ENCODE data around the gene HOXA9. TPM values are rescaled to one million over a fixed set of nuclear protein-coding genes. Genes with fewer than 3 reads are reported as not detected.

Gene HOXA9
- total and polyA plus RNA-seq, 5 donors from 2014 or later = 0.20 to 1.1 TPM; not detected in 3

DNA sequence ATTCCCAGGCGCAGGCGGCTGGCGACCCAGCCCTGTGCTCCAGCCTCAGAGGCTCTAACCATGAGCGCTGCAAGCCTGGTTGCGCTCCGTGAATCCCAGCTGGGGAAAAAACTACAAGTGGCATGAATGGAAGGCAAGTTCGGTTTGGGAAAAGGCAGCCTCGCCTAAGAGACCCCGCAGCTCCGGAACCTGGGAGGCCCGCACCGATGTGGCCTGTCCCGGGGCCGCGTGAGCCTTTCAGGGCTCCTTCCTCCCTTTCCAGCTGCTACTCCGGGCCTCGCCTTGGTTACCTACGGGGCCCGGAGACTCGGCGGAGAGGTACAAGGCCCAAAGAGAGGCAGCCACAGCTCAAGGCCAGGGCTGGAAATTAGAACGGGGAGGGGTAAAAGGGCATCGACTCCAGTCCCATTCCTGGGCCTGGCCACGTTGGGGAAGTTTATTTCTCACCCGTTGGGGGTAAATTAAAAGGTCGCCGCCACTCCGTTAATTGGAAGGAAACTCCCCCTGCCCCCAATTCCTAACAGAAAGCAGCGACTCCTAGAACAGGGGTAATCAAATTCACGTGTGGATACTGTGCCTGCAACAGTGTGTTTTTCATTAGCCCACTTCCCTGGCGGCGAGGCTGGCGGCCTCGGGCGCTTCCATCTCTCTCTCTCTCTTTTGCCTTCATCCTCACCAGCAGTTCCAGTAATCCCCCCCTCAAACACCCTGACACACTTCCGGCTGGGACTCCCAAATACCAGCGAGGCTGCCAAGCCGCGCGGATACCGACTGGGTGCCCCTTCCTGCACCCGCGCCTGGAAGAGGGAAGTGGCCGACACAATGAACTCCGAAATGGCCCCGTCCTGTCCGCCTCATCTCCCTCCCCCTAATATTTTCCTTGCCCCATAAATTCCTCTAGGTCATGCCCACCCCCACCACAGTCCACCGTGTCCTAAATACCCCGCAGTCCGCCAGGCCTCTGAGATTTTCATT lies 1.5 kb upstream of the HOXA9 start:
- peaks cover 0 to 16% (median 0%) of the 10 kb centered on the region in 7 donors for H3K9me3 Mint-ChIP-seq
- peaks cover 92% of the 10 kb centered on the region for H3K27me3 Mint-ChIP-seq
- H3K36me3 Mint-ChIP-seq = no peaks in the 10 kb centered on the region
- no peaks in the 10 kb centered on the region for H3K36me3 ChIP-seq (ENCODE audit: control insufficient read depth, insufficient read depth, low read length)
- peaks cover 10 to 47% (median 12%) of the 10 kb centered on the region in 4 donors for H3K4me1 Mint-ChIP-seq
- no peaks in the 10 kb centered on the region for H3K9me3 ChIP-seq (ENCODE audit: control insufficient read depth in 2 of 2, low read length in 2 of 2)
- DNase-seq (no peak), ATAC-seq (ENCODE audit: low read depth in 2 of 2) (no peak)
- peaks cover 46% of the 10 kb centered on the region for H3K4me1 ChIP-seq (ENCODE audit: control insufficient read depth, insufficient read depth, low read length, poor library complexity, severe bottlenecking)
- no peak overlapping the region for H3K27ac ChIP-seq (ENCODE audit: insufficient read depth, low read length, poor library complexity, severe bottlenecking)
- H3K27ac Mint-ChIP-seq = peak overlapping the region in 1 of 3 donors; percentile 69
- H3K27me3 ChIP-seq (ENCODE audit: control insufficient read depth, insufficient read depth, low read length) = peaks cover 52% of the 10 kb centered on the region
- H3K4me3 ChIP-seq (ENCODE audit: low read depth, low read length) = no peak overlapping the region
- H3K4me3 Mint-ChIP-seq = peak overlapping the region; percentile 8 to 81 (median 54)

DNA sequence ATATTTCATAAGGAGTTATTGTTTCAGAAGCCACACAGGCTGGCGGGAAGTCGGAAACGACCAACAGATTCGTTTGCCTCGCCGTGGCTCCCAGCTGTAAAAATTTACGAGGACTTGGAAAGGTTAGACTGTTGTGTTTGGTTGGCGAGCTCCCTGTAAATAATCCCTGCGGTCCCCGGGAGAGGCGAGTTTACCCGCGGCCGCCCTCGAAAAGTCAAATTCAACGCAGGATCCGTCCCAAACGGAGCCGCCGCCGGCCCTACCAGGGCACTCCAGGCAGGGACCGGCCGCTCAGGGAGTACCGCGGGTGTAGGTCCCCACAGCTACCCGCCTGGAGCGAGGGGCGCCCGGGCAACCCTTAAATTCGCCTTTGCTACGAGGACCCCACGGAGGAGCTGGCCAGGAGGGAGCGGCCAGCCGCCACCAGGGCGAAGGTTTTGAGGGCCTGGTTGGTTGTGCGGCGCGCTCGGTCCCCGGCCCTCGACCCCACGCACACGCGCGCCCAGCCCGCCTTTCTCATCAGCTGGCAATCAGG lies 726 bp upstream of the HOXA9 start:
- Mint-ChIP-seq H3K4me3 (peak overlapping the region; percentile 53 to 87 (median 81)), H3K4me1 (peaks cover 5 to 45% (median 8%) of the 10 kb centered on the region in 4 donors), H3K27ac (peak overlapping the region in 1 of 3 donors; percentile 76), H3K36me3 (no peaks in the 10 kb centered on the region), H3K9me3 (peaks cover 0 to 14% (median 0%) of the 10 kb centered on the region in 7 donors), H3K27me3 (peaks cover 87% of the 10 kb centered on the region)
- peaks cover 48% of the 10 kb centered on the region for H3K4me1 ChIP-seq (ENCODE audit: control insufficient read depth, insufficient read depth, low read length, poor library complexity, severe bottlenecking)
- H3K9me3 ChIP-seq (ENCODE audit: control insufficient read depth in 2 of 2, low read length in 2 of 2) = no peaks in the 10 kb centered on the region
- no peak overlapping the region for H3K27ac ChIP-seq (ENCODE audit: insufficient read depth, low read length, poor library complexity, severe bottlenecking)
- no peak overlapping the region for H3K4me3 ChIP-seq (ENCODE audit: low read depth, low read length)
- DNase-seq = no peak
- H3K27me3 ChIP-seq (ENCODE audit: control insufficient read depth, insufficient read depth, low read length) = peaks cover 47% of the 10 kb centered on the region
- H3K36me3 ChIP-seq (ENCODE audit: control insufficient read depth, insufficient read depth, low read length) = no peaks in the 10 kb centered on the region
- no peak for ATAC-seq (ENCODE audit: low read depth in 2 of 2)

DNA sequence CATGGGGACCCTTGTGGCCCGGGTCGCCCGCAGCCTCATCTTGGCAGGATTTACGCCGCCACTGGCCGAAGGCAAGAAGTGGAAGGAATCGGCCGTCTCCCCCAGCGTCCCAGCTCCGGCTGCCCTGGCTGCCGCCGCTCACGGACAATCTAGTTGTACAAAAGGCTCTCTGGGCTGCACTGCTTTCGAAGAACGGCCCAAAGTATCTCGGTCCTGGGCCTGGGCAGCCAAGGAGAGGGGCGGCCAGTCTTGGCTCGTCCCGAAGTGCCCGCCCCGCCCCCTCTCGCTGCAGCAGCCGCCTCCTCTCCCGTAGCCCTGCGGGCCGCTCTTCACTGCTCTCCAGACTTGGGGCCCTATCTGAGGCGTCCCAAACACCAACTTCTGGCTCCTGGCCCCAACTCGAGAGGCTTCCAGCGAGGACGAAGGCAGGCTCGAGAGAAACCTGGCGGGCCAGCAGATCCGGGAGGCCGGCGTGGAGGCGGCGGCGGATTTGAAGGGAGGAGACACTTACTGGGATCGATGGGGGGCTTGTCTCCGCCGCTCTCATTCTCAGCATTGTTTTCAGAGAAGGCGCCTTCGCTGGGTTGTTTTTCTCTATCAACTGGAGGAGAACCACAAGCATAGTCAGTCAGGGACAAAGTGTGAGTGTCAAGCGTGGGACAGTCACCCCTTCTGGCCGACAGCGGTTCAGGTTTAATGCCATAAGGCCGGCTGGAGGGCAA lies 809 bp downstream of the HOXA9 start:
- Mint-ChIP-seq H3K4me1 (peaks cover 4 to 47% (median 15%) of the 10 kb centered on the region in 4 donors), H3K36me3 (no peaks in the 10 kb centered on the region), H3K27ac (peak overlapping the region in 2 of 3 donors; percentile 47 to 85), H3K9me3 (peaks cover 0 to 14% (median 0%) of the 10 kb centered on the region in 7 donors), H3K27me3 (peaks cover 90% of the 10 kb centered on the region), H3K4me3 (peak overlapping the region; percentile 7 to 82 (median 56))
- Histone ChIP-seq H3K27ac (ENCODE audit: insufficient read depth, low read length, poor library complexity, severe bottlenecking) (no peak overlapping the region), H3K4me3 (ENCODE audit: low read depth, low read length) (no peak overlapping the region), H3K9me3 (ENCODE audit: control insufficient read depth in 2 of 2, low read length in 2 of 2) (no peaks in the 10 kb centered on the region), H3K36me3 (ENCODE audit: control insufficient read depth, insufficient read depth, low read length) (no peaks in the 10 kb centered on the region), H3K4me1 (ENCODE audit: control insufficient read depth, insufficient read depth, low read length, poor library complexity, severe bottlenecking) (peaks cover 54% of the 10 kb centered on the region), H3K27me3 (ENCODE audit: control insufficient read depth, insufficient read depth, low read length) (peaks cover 41% of the 10 kb centered on the region)
- DNase-seq (peak in 1 of 3 donors; percentile 21), ATAC-seq (ENCODE audit: low read depth in 2 of 2) (no peak)

DNA sequence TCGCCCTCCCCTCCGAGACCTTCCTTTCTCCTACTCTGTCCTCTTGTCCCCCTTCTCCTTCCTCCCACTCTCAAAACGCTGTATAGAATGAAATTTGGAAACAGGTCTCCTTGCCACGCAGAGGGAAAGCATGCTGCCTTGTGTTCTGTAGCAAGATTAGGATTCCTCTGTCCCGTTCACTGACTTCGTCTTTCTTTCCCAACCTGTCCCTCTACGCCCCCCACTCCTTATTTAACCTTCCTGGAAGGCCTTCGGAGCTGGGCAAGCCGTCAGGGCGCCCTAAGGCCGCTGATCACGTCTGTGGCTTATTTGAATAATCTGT lies 1.3 kb downstream of the HOXA9 start:
- peaks cover 46% of the 10 kb centered on the region for H3K27me3 ChIP-seq (ENCODE audit: control insufficient read depth, insufficient read depth, low read length)
- Mint-ChIP-seq H3K27ac (peak overlapping the region in 1 of 3 donors; percentile 47), H3K4me1 (peaks cover 4 to 46% (median 15%) of the 10 kb centered on the region in 4 donors)

DNA sequence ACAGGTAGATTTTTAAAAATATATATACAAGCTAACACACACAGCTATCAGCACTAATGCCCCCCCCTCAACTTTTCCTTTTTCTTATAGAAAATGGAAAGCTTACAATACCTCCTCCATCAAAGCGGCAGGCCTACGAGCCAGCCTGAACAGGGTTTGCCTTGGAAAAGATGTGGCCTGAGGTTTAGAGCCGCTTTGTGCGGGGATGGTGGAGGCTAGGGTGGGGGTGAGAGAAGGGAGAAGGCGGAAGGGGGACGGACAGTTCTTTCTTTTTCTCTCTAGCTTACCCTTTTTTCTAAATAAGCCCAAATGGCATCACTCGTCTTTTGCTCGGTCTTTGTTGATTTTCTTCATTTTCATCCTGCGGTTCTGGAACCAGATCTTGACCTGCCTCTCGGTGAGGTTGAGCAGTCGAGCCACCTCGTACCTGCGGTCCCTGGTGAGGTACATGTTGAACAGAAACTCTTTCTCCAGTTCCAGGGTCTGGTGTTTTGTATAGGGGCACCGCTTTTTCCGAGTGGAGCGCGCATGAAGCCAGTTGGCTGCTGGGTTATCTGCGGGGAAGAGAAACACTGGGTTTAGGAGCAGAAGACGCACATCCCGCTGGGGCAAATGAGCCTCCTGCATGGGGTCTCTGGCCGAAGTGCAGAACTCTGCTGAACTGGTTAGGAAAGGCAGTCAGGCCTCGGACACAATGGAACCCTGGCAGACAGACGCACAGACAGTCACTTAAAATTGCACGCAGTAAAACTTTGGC lies 1.9 kb downstream of the HOXA9 start:
- Histone ChIP-seq H3K27me3 (ENCODE audit: control insufficient read depth, insufficient read depth, low read length) (peaks cover 47% of the 10 kb centered on the region), H3K9me3 (ENCODE audit: control insufficient read depth in 2 of 2, low read length in 2 of 2) (no peaks in the 10 kb centered on the region), H3K27ac (ENCODE audit: insufficient read depth, low read length, poor library complexity, severe bottlenecking) (no peak overlapping the region), H3K4me3 (ENCODE audit: low read depth, low read length) (no peak overlapping the region), H3K4me1 (ENCODE audit: control insufficient read depth, insufficient read depth, low read length, poor library complexity, severe bottlenecking) (peaks cover 48% of the 10 kb centered on the region), H3K36me3 (ENCODE audit: control insufficient read depth, insufficient read depth, low read length) (no peaks in the 10 kb centered on the region)
- H3K4me1 Mint-ChIP-seq = peaks cover 4 to 45% (median 13%) of the 10 kb centered on the region in 4 donors
- DNase-seq (no peak), ATAC-seq (ENCODE audit: low read depth in 2 of 2) (no peak)
- H3K4me3 Mint-ChIP-seq = peak overlapping the region in 2 of 4 donors; percentile 33 to 68
- peaks cover 94% of the 10 kb centered on the region for H3K27me3 Mint-ChIP-seq
- H3K36me3 Mint-ChIP-seq = peaks cover 3% of the 10 kb centered on the region
- peaks cover 0 to 10% (median 0%) of the 10 kb centered on the region in 7 donors for H3K9me3 Mint-ChIP-seq
- H3K27ac Mint-ChIP-seq = peak overlapping the region in 2 of 3 donors; percentile 47 to 88

More for the DNA sequence above, 1.3 kb downstream of the HOXA9 start:
- Histone ChIP-seq H3K4me1 (ENCODE audit: control insufficient read depth, insufficient read depth, low read length, poor library complexity, severe bottlenecking) (peaks cover 49% of the 10 kb centered on the region), H3K27ac (ENCODE audit: insufficient read depth, low read length, poor library complexity, severe bottlenecking) (no peak overlapping the region), H3K9me3 (ENCODE audit: control insufficient read depth in 2 of 2, low read length in 2 of 2) (no peaks in the 10 kb centered on the region), H3K36me3 (ENCODE audit: control insufficient read depth, insufficient read depth, low read length) (no peaks in the 10 kb centered on the region), H3K4me3 (ENCODE audit: low read depth, low read length) (no peak overlapping the region)
- Mint-ChIP-seq H3K4me3 (peak overlapping the region in 3 of 4 donors; percentile 28 to 53 (median 33)), H3K27me3 (peaks cover 94% of the 10 kb centered on the region), H3K9me3 (peaks cover 0 to 14% (median 0%) of the 10 kb centered on the region in 7 donors), H3K36me3 (peaks cover under 1% of the 10 kb centered on the region)
- ATAC-seq (ENCODE audit: low read depth in 2 of 2) = no peak
- DNase-seq = no peak

DNA sequence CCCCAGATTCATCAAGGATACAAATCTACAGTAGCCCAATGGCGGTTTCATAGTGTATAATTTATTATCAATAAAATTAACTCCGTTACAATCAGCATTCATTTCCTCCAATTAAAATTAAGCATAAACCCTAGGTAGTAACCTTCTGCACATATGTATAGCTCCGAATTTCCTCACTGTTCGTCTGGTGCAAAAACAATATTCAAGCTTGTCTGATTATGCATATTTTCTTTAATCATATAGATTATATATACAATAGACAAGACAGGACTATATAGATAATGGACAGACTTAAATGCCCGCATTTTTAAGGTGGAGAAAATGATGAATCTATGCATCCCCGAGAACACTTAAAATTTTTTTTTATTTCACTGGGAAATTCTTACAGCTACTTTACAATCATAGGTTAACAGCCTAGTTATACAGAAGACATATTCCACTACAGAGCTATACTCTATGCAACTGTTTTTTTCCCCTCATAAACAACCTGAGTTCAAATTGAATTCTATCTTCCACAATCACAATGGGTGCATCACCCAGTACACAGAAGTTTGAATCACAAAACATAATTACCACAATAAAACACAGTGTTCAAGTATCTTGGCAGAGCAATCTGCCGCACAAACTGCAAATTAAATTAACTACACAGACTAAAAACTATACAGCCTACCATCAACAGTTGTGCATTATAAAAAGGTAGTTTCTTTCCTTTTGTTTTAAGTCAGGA lies 2.6 kb downstream of the HOXA9 start:
- H3K4me1 Mint-ChIP-seq = peaks cover 4 to 43% (median 20%) of the 10 kb centered on the region in 4 donors

More for the DNA sequence above, 2.6 kb downstream of the HOXA9 start:
- DNase-seq (no peak), ATAC-seq (ENCODE audit: low read depth in 2 of 2) (no peak)
- Histone ChIP-seq H3K4me1 (ENCODE audit: control insufficient read depth, insufficient read depth, low read length, poor library complexity, severe bottlenecking) (peaks cover 48% of the 10 kb centered on the region), H3K4me3 (ENCODE audit: low read depth, low read length) (no peak overlapping the region), H3K27me3 (ENCODE audit: control insufficient read depth, insufficient read depth, low read length) (peaks cover 43% of the 10 kb centered on the region), H3K27ac (ENCODE audit: insufficient read depth, low read length, poor library complexity, severe bottlenecking) (no peak overlapping the region), H3K9me3 (ENCODE audit: control insufficient read depth in 2 of 2, low read length in 2 of 2) (no peaks in the 10 kb centered on the region), H3K36me3 (ENCODE audit: control insufficient read depth, insufficient read depth, low read length) (no peaks in the 10 kb centered on the region)
- Mint-ChIP-seq H3K27me3 (peaks cover 94% of the 10 kb centered on the region), H3K36me3 (peaks cover 3% of the 10 kb centered on the region), H3K9me3 (peaks cover 0 to 11% (median 0%) of the 10 kb centered on the region in 7 donors), H3K4me3 (peak overlapping the region in 3 of 4 donors; percentile 5 to 68 (median 8)), H3K27ac (peak overlapping the region in 1 of 3 donors; percentile 6)

Data from CD4-positive, CD25-positive, alpha-beta regulatory T cell (primary cell).